ENCODE results near the gene KRTAP10-2. TPM values are rescaled to one million over a fixed set of nuclear protein-coding genes. Genes with fewer than 3 reads are reported as not detected.

KRTAP10-2 gene
- total and polyA plus RNA-seq, 9 of the 15 experiments (the other 6 are each of a cell fraction or from before 2014, with no cell fraction given): not detected

DNA sequence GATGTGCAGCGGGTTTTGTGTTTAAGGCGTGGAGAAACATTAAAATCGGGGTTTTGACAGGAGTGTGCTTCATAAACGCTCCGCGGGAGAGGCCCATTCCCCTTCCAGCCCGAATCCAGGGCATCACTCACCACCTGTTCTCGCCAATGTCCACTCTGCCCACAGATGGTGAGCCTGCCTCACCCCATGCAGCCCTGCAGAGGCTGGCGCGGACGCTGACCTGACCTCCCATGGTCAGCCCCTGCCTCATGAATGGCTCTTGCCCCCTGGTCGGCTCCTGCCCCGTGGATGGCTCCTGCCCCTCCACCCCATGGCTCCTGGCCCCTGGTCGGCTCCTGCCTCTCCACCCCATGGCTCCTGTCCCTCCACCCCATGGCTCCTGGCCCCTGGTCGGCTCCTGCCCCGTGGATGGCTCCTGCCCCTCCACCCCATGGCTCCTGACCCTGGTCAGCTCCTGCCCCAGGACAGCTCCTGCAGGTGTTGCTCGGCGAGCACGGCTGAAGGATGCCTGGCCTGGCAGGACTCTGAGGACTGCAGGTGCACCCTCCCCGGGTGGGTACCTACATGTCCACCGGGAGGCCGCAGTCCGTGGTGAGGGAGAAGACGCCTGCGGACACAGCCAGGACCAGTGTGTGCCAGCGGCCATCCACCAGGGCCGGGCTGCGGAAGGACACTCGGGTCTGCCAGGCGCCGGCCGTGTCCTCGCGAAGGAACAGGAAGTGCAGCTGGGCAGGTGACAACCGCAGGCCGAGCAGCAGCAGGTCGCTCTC, 18.0 kb downstream of the KRTAP10-2 start:
- WGBS (ENCODE audit: insufficient coverage, low coverage, missing lambda C conversion rate): 46% methylated on average over 35 of the region's 37 CpGs
- in situ Hi-C loops (cut with MboI): no loop called here
- Histone ChIP-seq H3K4me1 (replicated peaks in 1 of 2; ENCODE audit: control insufficient read depth in 2 of 2, insufficient read depth in 2 of 2, low read length in 2 of 2) (peaks cover 0 to 21% of the 10 kb centered on the region in 2 experiments; a peak in 2 of 5 replicates), H3K79me2 (ENCODE audit: control insufficient read depth, insufficient read depth, low read length) (no peaks in the 10 kb centered on the region), H3K27me3 (ENCODE audit: control insufficient read depth in 2 of 2, insufficient read depth in 2 of 2, low read length in 2 of 2) (peaks cover 36 to 58% of the 10 kb centered on the region in 2 experiments), H4K20me1 (replicated peaks; ENCODE audit: control insufficient read depth, insufficient read depth, low read length) (peaks cover 11% of the 10 kb centered on the region; the same call in 1 of the 2 replicates), H3K4me2 (ENCODE audit: insufficient read depth, low read length) (no peak overlapping the region), H3K36me3 (ENCODE audit: control insufficient read depth, insufficient read depth, low read length) (no peaks in the 10 kb centered on the region), H3K27ac (ENCODE audit: extremely low read depth, low read depth, low read length) (no peak overlapping the region), H2AFZ (ENCODE audit: low read depth, low read length) (no peak overlapping the region), H3K4me3 (no peak overlapping the region), H3K9ac (ENCODE audit: insufficient read depth in 1 of 2, low read depth in 2 of 2, low read length in 2 of 2) (no peak overlapping the region), H3K9me1 (ENCODE audit: control insufficient read depth, insufficient read depth, low read length) (no peaks in the 10 kb centered on the region), H3K9me3 (replicated peaks; ENCODE audit: control insufficient read depth, insufficient read depth, low read depth, low read length) (no peaks in the 10 kb centered on the region; the same call in 1 of the 2 replicates)
- intact Hi-C loops (cut with micrococcal nuclease): no loop called here
- ChIA-PET CTCF (ENCODE audit: low intra/inter-chr PET ratio) (no interaction called here), POLR2A (interaction anchor here (0.6 kb wide), 1 partner anchor 19 kb away, joined by 3 read pairs; no protein-coding TSS in a partner anchor)
- BruUV-seq (replicated peaks): no TSS peak
- TF ChIP-seq NFE2 (IDR thresholded peaks at IDR 0.05; ENCODE audit: low read depth): no peak
- no peak for TF ChIP-seq ELF2 (CRISPR knock-in tag; IDR thresholded peaks at IDR 0.05)
- TF ChIP-seq ILF3 (IDR thresholded peaks at IDR 0.05; ENCODE audit: borderline replicate concordance): no peak
- no peak for TF ChIP-seq RBM34 (IDR thresholded peaks at IDR 0.05; ENCODE audit: borderline replicate concordance, insufficient read depth, low read length)
- no peak for TF ChIP-seq PTBP1 (IDR thresholded peaks at IDR 0.05; ENCODE audit: low read depth, low read length)
- no peak for TF ChIP-seq ETV1 (tag; conservative IDR thresholded peaks at IDR 0.05; ENCODE audit: low read depth)
- TF ChIP-seq CHCHD3 (CRISPR knock-in tag; IDR thresholded peaks at IDR 0.05): no peak
- TF ChIP-seq ZNF133 (CRISPR knock-in tag; IDR thresholded peaks at IDR 0.05): no peak
- TF ChIP-seq MTF1 (CRISPR knock-in tag; IDR thresholded peaks at IDR 0.05; ENCODE audit: borderline replicate concordance): no peak
- TF ChIP-seq CTCF (IDR thresholded peaks at IDR 0.05 in 2 of 3, conservative IDR thresholded peaks at IDR 0.05 in 1 of 3; ENCODE audit: insufficient read depth in 2 of 3, low read depth in 1 of 3, low read length in 3 of 3): no peak
- TF ChIP-seq ZNF324 (CRISPR knock-in tag; IDR thresholded peaks at IDR 0.05): no peak
- TF ChIP-seq FOSL1 (tag; conservative IDR thresholded peaks at IDR 0.05): no peak
- TF ChIP-seq ZNF76 (CRISPR knock-in tag; IDR thresholded peaks at IDR 0.05; ENCODE audit: borderline replicate concordance): no peak
- DNase-seq (ENCODE audit: extremely low read depth in 1 of 4, low spot score in 3 of 4) (no peak), FAIRE-seq (no peak), ATAC-seq (no peak)

Measured in K562 (cell line).